Ammon's horn (tissue), 1 donor: ENCODE data around the gene KDELR3.

Experiments used
- DNase-seq: peaks from one replicate; pipeline ENCODE4 v3.0.0-alpha.2; 2016; ENCODE audit warnings: low spot score

KDELR3 gene

DNA sequence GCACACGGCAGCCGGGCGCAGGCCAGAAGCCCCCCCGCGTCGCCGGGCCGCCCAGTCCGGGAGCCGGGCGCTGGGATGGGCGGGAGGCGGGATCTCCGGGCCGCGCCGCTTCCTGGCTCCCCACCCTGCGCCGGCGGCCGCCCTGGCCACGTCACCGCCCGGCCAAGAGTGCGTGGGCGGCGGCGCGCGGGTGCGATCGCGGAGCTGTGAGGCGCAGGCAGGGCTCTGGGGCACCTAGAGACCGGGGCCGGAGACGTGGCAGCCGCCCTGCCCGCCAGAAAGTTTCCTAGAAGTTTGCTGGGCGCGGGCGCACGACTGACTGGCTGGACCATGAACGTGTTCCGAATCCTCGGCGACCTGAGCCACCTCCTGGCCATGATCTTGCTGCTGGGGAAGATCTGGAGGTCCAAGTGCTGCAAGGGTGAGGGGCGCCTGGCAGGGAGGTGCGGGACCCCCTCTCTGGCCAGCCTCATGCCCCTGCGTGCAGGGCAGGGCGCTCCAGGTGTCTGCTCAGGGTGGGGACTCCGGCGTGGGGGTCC lies at the start of gene KDELR3:
Gene KDELR3, plus strand, starts transcription at position 193 of the 539 bp plus-strand sequence. Its CDS starts 138 bp downstream, at position 331.
- no peak for DNase-seq

DNA sequence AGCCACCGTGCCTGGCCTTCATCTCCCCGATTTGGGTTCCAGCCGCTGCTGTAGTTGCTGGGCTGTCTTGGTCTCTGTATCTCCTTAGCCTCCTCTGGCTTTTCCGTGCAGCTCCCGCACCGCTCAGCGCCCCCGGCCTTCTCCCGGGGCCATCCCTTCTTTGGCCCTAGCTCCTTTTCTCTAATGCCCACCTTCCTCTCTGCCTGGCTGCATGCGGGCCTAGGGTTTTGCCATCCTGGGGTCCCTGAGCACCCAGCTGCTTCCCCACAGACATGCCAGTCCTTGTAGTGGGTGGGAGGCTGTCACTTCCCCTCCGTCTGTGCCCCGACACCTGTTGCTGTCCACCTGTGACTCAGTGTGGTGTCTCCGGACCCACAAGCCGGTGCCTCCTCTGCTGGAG lies 49.3 kb upstream of the KDELR3 start:
- DNase-seq: no peak

DNA sequence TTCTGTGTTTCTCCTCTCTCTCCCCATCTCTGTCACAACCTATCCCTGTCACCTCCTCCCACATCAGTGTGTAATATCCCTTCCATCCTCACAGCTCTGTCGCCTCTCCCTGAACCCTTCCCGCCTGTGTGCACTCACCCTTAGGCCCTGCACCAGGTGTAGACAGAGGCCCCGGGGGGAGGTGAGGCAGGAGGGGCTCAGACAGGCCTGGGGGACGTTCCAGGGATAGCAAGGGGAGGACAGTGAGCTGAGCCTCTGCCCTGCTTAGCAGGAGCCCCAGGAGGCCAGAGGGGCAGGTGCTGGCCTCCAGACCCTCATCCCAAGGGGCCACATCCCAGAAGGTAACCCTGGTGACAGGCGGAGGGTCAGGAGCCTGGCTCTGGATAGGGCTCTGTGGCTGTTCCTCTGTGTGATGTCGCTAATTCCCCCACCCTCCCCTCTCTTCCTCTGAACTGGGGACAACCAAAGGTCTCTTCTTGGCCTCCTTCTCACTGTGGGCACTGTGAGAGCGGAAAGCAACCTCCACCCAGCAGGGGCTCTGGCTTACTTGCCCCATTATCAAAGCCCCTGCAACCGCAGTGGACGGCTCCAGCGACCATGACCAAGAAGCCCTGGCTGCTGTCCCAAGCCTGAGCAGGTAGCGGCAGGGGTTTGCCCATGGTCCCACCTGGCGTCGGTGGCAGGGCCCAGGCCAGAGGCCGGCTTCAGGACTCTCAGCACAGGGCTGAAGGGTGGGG lies 48.6 kb upstream of the KDELR3 start:
- no peak for DNase-seq

DNA sequence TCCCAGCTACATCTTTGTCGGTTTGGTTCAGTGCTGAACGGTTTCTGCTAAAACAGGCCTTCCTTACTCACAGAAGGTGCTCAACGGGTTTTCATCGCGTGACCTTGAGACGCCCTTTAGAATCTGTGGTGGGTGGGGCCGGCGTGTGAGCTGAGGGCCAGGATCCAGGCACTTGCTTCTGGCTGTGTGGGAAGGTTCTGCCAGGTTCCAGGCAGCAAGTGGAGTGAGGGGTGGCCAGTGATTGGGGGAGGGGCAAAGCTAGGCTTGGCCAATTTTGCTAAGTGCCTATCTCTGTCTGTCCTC lies 48.1 kb upstream of the KDELR3 start:
- DNase-seq: no peak

DNA sequence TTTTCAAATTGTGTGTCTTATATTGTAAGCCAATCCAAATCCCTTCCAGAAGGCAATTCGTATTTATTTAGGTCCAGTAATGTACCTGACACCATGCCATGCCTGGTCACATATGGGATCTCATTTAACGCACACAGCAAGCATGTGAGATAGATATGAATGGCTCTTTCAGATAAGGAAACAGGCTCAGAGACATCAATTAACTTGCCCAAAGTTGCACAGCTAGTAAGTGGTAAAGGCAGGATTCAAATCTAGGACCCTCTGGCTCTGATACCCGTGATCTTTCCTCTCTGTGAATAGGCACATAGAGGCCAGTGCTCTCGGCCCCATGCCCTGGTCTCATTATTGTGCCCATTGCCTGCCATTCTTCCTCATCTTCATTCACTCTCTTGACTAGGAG lies 47.2 kb upstream of the KDELR3 start:
- no peak for DNase-seq

DNA sequence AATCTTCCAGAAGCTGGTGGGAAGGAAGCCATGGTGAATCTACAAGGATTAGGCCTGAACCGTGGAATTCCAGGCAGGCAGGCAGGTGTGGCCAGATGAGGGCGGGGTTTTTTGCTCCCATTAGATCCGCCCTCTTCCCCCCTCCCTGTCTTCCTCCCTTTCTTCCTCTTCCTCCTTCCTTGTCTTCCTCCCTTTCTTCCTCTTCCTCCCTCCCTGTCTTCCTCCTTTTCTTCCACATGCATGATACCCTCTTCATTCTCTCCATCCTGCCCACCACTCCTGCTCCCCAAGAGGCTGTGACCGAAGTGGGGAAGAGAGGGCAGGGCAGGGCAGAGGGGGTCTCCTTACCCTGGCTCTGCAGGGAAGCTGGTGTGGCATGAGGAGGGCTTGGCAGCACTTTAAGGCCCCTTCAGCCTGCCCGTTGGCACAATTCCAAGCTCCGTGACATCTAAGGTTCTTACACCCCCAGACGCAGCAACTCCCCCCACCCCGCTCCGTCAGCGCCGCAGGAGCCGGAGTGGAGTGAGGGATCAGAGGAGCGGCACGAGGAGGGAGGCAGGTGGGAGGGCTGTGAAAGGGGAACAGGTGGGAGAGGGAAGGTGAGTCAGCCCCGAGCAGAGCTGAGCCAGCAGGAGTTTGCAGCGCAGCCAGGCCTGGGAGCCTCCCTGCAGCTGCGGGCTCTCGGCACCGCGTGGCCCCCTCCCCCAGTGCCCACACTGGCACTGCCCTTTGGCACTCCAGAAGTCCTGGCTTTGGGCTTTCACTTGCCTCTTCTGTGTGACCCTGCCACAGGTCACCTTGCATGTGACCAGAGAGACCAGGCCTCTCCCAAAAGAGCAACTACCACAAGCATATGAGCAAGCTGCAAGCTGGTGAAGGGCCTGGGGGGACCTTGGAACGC lies 45.0 kb upstream of the KDELR3 start:
- DNase-seq: no peak

DNA sequence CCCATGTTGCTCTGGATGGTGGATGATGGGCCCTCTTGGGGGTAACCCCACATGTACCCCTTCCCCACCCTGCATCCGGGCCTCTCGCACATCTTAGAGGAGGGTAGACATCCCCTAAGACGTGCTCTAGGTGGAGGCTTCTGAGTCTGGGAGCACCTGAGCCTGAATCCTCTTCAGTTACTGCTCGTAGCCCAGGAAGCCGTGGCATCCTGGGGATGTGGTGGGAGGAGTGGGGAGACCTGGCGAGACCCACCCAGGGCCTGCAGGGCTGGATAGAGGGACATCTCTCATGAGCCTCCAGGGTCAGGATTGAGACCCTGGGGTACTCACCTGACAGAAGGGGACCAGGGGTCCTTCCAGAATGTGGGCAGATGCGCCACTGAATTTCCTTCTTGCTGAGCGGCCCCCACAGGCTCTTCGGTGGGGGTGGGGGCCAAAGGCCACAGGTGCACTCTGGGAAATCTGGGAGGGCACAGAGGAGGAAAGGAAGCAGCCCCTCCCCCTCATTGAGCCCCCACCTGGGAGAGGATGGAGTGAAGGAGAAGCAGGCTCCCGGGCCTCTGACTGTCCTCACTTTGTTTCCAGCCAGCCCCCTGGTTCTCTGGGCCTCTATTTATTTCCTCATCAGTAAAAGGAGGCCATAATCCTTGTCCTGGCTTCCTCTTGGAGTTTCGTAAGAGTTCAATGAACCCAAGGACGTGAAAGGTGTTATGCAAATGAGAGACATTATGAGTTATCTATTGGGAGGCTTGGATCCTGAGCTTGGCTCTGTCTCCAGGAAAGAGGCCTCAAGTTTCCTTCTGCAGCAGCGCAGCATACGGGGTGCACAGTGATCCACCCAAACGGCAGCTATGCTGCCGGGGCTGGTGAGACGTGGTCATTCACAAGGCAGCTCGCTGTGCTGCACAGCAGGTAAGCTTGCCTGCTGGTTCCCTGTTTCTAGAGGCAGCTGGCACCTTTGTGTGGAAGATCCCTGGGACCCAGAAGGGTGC lies 44.1 kb upstream of the KDELR3 start:
- no peak for DNase-seq

DNA sequence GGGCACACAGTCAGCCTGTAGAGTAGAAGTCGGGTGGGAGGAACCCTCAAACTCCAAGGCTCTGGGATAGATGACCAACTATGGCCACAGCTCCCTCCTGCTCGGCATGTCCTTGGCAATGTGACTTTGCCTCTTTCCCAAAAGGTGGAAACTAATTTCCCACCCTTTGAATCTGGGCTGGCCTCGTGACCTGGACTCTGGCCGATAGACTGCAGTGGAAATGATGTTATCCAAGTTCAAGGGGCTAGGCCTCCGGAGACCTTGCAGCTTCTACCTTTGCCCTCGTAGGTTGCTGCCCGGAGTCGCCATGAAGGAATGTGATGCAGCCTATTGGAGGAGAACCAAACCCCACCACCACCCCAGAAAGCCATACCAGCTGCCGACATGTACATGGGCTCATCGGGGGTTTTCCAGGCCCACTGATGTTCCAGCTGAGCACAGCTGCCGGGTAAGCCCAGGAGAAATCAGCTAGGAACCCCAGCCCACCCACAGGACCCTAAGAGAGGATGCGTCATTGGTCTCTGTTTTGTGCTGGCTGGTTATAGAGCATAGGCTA lies 43.3 kb upstream of the KDELR3 start:
- no peak for DNase-seq

DNA sequence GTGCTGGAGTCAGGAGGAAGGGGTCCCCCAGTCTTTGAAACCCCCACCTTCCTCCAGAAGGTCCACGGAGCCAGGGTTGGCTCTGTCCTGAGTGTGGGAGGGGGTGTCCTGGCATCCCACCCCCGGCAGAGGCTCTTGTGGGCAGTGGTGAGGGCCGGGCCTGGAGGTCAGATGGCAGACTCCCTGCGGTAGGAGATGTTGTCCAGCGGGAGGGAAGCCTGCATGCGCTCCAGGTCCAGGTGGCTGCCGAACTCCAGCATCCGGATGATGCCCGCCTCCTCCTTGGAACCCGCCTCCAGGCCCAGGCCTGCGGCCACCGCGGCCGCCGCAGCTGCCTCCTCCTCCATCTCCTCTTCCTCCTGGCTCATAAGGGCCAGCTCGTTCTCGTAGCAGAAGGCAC lies 41.3 kb upstream of the KDELR3 start:
- no peak for DNase-seq

DNA sequence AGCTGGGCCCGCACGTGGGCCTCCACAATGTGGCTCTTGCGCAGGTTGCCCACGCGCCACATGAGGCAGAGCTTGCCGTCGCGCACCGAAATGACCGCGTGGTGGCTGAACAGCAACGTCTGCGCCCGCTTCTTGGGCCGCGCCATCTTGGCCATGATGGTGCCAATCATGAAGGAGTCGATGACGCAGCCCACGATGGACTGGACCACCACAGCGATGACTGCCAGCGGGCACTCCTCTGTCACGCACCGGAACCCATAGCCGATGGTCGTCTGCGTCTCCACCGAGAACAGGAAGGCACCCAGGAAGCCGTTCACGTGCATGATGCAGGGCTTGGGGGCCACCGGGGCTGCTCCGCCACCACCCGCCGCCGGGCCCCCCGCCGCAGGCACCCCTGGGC lies 40.4 kb upstream of the KDELR3 start:
- DNase-seq: no peak

DNA sequence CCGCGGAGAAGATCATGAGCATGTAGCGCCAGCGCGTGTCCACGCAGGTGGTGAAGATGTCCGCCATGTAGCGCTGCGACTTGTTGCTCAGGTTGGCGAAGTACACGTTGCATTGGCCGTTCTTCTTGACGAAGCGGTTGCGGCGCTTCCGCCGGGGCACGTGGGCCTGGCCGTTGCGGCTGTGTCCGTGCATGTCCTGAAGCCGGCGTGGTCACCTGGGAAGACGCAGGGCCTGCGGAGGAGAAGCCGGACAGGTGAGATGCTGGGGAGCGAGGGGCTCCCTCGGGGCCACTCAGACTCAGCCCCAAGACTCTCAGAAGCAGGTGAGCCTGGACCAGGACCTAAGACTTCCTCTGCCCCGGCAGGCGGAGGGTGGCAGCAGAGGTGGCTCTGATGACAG lies 40.0 kb upstream of the KDELR3 start:
- no peak for DNase-seq

DNA sequence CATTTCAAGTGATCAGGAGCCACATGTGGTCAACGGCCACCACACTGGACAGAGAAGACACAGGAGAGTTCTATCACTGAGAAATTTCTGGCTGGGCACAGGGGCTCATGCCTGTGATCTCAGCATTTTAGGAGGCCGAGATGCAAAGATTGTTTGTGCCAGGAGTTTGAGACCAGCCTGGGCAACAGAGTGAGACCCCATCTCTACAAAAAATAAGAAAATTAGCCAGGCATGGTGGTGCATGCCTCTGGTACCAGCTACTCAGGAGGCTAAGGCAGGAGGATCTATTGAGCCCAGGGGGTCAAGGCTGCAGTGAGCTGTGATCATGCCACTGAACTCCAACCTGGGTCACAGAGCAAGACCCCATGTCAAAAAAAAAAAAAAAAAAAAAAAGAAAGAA lies 39.2 kb upstream of the KDELR3 start:
- DNase-seq: no peak

DNA sequence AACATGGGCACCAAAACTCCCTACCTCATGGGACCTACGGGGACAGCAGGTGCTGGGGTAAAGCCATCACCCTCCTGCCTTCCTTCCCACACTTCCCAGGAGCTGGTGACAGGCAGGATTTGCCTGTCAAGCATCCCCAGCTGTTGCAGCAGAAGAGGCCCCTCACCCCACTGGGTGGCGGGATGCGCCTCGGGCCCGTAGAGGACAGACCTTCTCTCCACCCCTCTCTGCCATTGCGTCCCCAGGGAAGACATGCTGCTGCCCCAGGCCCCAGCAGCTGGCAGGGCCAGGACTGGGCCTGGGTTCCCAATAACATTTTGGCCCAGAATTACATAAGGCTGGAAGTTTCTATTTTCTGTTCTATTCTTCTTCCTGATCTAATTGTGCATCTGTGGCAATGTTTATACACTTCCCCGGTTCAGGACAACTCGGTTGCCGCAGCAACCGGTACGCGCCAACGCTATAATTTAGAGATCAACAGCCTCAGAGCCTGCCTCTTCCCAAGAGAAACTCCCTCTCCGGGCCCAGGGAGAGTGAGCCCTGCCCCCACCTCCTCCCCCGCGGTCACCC lies 38.3 kb upstream of the KDELR3 start:
- peak; percentile 57 for DNase-seq

DNA sequence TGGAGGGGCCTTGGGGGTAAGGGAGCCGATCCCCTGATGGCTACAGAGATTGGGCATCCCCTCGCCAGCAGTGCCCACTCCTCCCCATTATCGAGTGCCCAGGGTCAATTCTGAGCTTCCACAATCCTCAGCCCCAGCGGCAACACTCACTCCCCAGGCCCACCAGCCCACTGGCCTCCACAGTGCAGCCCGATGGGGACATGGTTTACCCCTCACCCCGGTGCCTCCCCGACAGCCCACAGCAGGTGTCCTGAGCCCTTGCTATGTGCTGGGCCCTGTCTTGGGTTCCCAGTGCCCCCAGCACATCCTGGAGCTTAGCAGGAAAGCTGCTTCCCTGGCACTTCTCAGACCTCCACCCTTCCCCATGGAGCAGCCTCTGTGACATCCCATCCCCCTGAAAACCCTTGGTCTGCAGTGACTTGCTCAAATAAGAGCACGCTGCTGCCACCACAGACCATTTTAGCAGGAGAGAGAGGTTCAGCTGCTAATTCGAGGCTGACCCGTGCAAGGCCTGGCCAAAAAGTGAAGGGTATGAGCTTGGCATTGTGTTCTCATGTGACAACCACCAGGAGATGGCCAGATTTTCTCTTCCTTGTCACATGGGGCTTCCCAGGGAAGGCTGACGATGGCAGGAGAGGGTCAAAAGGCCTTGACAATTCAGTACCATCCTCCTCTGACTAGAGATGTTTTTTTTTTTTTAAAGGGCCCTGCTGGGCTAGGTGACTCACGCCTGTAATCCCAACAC lies 36.5 kb upstream of the KDELR3 start:
- DNase-seq: no peak

DNA sequence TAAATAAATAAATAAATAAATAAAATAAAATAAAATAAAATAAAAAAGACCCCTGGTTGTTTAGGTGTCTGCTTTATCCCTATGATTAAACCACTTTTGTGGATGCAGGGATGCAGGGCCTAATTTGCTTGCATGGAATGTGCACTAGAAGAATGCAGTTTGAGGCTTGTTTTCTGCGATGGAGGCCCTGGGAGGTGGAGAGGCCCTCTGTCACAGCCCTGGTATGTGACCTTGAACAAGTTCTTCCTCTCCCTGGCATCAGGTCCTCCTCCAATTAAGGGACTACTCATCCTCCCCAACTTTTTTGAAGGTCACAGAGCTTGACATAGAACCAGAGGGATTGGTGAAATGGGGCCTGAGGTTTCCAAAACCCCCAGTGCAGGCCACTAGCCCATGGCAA lies 35.6 kb upstream of the KDELR3 start:
- DNase-seq: no peak

DNA sequence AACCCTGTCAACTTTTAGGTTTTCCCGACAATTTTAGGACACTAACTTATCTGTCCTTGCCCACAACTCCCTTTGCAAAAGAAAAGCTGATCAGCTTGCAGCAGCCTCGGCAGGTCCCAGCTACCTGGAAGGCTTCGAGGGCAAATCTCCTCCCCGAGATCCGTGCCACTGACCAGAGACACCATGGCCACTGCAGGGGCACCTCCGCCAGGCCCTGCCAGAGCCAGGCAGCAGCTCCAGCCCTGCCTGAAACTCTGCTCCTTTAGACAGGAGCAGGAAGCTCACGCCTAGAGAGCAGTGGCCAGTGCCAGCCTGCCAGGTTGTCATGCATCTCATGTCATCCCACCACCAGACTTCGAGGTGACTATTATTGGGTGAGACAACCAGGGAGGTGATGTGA lies 34.0 kb upstream of the KDELR3 start:
- no peak for DNase-seq

DNA sequence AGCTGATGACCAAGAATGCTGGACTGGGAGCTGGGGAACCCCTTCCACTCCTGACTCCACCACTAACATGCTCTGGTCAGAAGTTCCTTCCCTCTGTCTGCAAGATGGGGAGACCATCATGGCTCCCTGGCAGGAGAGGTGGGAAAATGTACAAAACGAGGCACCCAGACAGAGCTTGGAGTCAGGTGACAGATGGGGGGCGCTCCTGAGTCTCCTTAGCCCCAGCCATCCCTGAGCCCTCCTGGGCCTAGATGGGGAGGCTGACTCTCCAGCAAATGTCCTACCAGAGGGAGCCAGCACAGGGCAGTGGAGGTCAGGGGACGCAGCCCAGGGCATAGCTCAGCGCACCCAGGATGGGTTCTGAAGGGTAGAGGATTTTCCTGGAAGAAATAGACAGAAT lies 32.9 kb upstream of the KDELR3 start:
- DNase-seq: no peak

DNA sequence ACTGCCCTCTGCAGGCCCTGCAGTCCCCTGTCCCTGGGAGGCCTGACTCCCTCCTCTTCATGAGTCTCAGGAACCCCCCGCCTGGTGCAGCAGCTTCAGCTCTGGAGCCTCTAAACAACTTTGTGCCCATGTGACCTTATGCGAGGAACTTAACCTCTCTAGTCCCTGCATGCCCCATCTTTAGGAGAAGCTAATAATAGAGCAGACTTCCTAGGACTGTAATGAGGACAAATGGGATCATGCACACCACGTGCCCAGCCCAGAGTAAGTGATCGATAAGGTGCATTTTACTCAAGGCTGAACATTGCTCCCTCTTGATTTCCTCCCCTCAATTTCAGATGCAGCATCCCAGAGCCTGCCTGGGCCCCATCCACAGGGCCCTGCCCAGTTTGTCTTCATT lies 31.9 kb upstream of the KDELR3 start:
- DNase-seq: no peak

DNA sequence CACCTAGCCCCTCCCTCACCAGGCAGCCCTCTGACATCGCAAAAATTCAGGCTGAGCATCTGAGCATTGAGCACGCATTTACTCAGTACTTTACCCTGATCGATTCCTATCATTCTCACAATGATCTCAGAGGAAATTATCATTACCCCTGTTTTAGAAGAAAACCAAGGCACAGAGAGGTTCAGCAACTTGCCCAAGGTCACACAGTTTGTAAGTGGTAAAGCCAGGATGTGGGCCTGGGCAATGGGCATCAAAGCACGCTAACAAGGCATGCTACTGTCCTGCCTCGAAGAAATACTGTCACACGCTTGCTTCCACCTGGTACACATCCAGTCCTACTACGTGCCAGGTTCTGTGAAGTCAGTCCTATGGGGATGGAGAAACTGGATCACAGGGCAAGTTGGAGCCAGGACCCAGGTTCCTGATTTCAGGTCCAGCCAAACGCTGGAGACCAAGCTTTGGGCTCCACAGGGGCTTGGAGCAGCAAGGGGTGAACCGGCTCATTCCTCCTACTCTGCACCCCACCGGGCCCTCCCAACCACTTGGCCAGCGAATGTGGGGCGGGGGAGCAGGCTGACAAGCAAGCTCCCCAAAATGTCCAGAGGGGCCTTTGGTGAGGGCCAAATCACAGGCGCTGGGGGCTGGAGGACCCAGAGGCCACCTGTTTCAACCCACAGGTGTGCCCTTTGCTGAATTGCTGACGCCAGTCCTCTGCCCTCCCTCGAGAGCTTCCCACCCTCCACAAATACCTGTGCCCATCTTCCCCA lies 31.1 kb upstream of the KDELR3 start:
- no peak for DNase-seq

DNA sequence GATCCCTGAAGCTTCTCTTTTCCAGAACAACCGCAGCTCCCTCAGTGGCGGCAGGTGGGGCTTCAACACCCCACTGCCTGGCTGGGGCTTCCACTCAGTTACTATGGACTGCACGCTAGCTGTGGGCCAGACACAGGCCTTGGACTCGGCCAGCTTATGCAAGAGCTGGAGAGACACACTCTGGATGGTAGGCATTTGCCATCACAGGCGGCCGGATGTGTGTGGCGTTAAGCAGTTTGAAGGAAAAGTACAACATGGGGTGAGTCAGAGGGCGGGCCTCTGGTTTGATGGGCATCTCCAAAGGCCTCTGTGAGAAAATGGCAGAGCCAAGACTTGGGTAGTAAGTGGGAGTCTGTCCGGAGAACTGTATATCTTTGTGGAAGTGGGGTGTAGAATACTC lies 30.5 kb upstream of the KDELR3 start:
- no peak for DNase-seq
